HG03175 (cell line): ENCODE results near the gene USP35.

ENCODE experiments used
- ATAC-seq: cut with Tn5 transposase; IDR thresholded peaks from one replicate; pipeline ENCODE4 v1.9.1; 2021; ENCODE audit warnings: mild to moderate bottlenecking, moderate library complexity; ENCODE audit not compliant: unreplicated experiment

USP35 gene

DNA sequence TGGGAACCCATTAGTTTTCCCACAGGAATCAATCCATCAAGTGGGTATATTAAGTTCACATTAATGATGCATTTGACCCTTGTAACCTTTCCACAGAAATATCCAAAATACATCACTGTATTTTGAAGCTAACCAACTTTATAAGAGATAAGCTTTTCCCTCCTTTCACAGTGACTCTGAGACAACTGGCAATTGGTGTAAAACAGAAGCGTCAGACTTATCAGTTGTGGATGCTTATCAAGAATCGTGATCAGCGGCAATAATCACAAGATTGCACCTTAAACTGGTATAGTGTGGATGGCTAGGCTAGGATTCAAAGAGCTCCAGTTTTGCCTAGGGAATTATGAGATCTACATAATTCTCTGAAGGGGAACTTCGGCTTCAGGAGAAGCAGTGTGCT is 73.1 kb downstream of the USP35 start:
- no peak for ATAC-seq

DNA sequence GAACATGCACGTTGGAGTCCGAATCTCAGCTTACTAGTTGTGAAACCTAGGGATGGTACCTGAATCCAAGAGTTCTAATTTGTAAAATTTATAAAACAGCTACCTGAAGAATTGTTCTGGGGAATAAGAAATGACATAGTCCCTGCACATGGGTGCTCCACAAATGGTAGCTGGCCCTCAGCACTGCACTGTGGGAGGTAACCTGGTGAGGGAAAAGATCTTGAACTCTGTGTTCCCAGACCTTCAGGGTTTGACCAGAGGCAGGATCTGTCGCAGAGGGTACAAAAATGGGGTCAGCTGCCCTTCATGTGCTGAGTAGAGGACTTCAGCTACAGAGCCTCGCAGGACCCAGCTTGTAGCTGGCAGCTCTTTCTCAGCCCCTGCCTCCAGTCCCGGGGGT is 73.5 kb downstream of the USP35 start:
- no peak for ATAC-seq

GRCh38 chr11:78262691-78263090 is 74.0 kb downstream of the USP35 start:
- ATAC-seq = no peak
